22Rv1 (cell line): Measurements from ENCODE around the gene PRKX.

Source experiments
- CTCF ChIP-seq: fragments of 450-650 bp; IDR thresholded peaks from 2 replicates; pipeline ENCODE4 v1.5.1; 2017; ENCODE audit warnings: mild to moderate bottlenecking
- ZFX ChIP-seq: fragments of 450-650 bp; IDR thresholded peaks from 2 replicates; pipeline ENCODE4 v1.6.1; 2017; ENCODE audit warnings: antibody characterized with exemption, borderline replicate concordance

DNA sequence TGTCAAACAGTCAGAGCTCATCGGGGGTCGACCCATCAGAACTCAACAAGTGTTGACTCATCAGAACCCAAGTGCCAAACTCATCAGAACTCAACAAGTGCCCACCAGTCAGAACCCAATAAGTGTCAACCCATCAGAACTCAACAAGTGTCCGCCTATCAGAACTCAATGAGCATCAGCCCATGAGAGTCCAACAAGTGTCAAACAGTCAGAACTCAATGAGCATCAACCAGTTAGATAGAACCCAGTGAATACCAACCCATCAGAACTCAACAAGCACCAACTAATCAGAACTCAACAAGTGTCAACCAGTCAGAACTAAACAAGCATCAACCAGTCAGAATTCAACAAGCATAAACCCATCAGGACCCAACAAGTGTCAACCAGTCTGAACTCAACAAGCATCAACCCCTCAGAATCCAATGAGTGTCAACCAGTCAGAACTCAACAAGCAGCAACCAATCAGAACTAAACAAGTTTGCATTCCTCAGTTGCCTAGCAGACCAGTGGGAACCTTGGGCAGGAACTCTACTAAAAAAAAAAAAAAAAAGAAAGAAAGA lies 115.3 kb downstream of the PRKX start:
- no peak for TF ChIP-seq CTCF
- TF ChIP-seq ZFX, result no peak
